Measurements from ENCODE around the gene ARHGAP15. TPM values are rescaled to one million over a fixed set of nuclear protein-coding genes. Genes with fewer than 3 reads are reported as not detected.

The ARHGAP15 gene
- total RNA-seq, 1 donor from 2014 or later: 56.2 TPM

- H3K27me3 Mint-ChIP-seq: no peaks in the 10 kb centered on the region
- no peak for DNase-seq
- H3K27ac Mint-ChIP-seq: no peak overlapping the region
- H3K4me1 Mint-ChIP-seq: peaks cover 15% of the 10 kb centered on the region
- peaks cover 43% of the 10 kb centered on the region for H3K36me3 Mint-ChIP-seq (ENCODE audit: low read depth)
- H3K4me3 Mint-ChIP-seq: no peak overlapping the region
- peaks cover 8% of the 10 kb centered on the region for H3K9me3 Mint-ChIP-seq
- intact Hi-C loops (cut with micrococcal nuclease): no loop called here
Measured at GRCh38 chr2:143615562-143615961, 486.3 kb downstream of the ARHGAP15 start.

DNA sequence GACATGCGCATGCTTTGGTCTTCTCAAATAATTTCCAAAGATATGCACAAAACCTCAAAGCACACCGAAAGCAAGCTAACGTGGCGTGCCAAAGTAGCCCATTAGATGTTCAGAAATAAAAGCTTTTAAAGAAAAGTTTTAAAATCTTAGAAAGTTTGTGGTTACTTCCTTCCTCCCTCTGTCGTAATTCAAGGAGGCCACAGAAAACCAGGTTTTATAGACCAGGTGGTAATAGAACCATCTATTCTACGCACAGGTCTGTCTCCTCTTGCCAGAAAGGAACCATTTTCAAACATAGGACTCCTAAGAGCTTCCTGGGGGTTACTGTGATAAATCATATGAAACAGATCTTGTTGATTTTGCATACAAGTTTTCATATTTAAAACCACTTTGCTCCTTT is 487.2 kb downstream of the ARHGAP15 start:
- Mint-ChIP-seq H3K4me3 (no peak overlapping the region), H3K4me1 (peaks cover 14% of the 10 kb centered on the region), H3K36me3 (ENCODE audit: low read depth) (peaks cover 40% of the 10 kb centered on the region), H3K27me3 (no peaks in the 10 kb centered on the region), H3K9me3 (peaks cover 4% of the 10 kb centered on the region), H3K27ac (no peak overlapping the region)
- DNase-seq: no peak
- intact Hi-C loops (cut with micrococcal nuclease): no loop called here

DNA sequence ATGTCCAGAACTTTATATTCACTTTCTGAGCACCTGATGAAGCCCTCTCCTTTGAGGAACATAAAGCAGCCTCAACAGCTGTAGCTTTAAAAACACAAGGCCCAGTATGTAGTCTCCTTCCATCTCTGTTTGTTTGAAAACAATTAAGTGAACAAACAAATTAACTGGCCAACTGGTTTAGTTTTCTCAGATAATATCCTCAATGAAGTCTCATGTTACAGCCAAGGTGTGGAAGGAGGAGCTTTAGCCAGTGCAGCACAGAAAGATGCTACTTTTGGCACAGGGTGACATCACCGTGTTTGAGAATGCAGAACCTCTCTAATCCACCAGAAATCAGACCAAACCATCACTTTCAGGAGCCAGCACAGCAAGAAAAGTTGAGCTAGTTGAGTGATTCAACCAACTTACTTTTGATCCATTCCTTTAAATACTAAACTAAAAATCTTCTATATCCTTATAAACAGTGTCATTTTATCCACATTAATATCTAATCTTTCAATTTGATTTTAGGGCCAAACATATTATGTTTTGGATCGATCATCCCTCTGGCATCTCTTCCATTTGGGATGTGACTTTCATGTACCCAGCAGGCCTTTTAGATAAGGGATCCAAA is 488.7 kb downstream of the ARHGAP15 start:
- no peak for DNase-seq
- no peaks in the 10 kb centered on the region for H3K27me3 Mint-ChIP-seq
- no peak overlapping the region for H3K4me3 Mint-ChIP-seq
- peaks cover 4% of the 10 kb centered on the region for H3K9me3 Mint-ChIP-seq
- H3K36me3 Mint-ChIP-seq (ENCODE audit: low read depth): peaks cover 36% of the 10 kb centered on the region
- peaks cover 12% of the 10 kb centered on the region for H3K4me1 Mint-ChIP-seq
- intact Hi-C loops (cut with micrococcal nuclease): no loop called here
- H3K27ac Mint-ChIP-seq: no peak overlapping the region

DNA sequence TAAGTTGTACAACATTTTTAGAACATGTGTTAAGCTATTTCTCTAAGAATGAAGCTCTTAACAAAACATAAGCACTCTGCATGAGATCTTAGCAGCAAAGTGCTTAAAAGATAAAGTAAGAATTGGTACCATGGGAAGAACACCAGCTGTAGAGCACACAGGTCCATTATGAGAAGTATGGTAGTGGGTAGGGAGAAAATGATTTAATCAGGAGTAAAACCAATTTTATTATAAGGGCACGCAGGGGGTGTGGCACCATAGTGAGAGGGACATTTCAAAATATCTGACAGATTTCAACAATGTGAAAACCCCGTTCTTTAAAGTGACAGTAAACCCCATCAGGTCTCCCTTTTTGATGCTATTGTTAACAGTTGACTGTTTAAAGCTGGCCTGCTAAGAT is 492.9 kb downstream of the ARHGAP15 start:
- Mint-ChIP-seq H3K27me3 (no peaks in the 10 kb centered on the region), H3K36me3 (ENCODE audit: low read depth) (peaks cover 55% of the 10 kb centered on the region), H3K4me1 (no peaks in the 10 kb centered on the region), H3K27ac (no peak overlapping the region), H3K4me3 (no peak overlapping the region), H3K9me3 (peaks cover 6% of the 10 kb centered on the region)
- no peak for DNase-seq
- intact Hi-C loops (cut with micrococcal nuclease): no loop called here

DNA sequence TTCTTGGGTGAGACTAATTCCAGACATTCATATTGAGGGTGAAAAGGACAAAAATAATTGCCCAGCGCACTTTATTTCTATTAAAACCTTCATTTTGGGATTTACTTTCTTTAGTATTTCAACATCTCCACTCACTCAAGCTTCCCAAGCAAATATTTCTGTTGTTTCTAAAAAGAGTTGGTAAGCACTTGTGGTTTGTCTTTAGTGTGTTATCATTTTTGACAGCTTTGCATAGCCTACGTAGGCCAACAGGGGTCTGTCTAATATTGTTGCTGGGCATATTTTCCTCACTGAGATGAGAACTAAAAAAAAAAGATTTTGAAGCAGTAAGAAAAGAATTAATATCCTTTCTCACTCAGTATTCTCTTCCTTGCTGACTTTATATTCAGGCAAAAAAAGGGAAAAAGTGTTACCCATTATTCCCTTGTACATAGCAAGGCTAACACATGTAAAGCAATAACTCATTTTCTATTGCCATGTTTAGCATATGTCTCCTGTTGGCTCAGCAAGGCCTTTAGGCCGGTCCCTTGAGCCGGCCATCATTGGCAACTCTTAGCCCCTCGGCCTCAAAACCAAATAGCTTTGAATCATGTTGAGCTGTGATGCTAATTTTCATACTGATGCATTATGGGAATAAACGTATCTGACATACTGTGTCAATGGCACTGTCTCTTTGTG is 494.2 kb downstream of the ARHGAP15 start:
- Mint-ChIP-seq H3K4me1 (no peaks in the 10 kb centered on the region), H3K9me3 (peaks cover 14% of the 10 kb centered on the region), H3K27ac (no peak overlapping the region), H3K36me3 (ENCODE audit: low read depth) (peaks cover 59% of the 10 kb centered on the region), H3K27me3 (no peaks in the 10 kb centered on the region), H3K4me3 (no peak overlapping the region)
- intact Hi-C loops (cut with micrococcal nuclease): no loop called here
- DNase-seq: no peak

DNA sequence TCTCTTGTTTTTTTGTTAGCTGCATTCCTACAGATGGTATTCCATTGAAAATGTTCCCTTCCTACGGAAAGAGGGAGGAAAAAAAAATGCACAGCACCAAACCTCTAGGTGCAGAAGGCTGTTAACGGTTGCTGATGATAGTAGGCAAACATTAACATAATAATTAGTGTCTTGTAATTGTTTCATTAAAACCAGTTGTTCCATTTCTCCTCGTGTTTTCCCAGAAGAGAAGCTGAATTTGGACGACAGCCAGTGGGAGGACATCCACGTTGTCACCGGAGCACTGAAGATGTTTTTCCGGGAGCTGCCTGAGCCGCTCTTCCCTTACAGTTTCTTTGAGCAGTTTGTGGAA is 494.7 kb downstream of the ARHGAP15 start:
- intact Hi-C loops (cut with micrococcal nuclease): no loop called here
- peaks cover 63% of the 10 kb centered on the region for H3K36me3 Mint-ChIP-seq (ENCODE audit: low read depth)
- no peak overlapping the region for H3K4me3 Mint-ChIP-seq
- no peak for DNase-seq
- H3K9me3 Mint-ChIP-seq: peaks cover 18% of the 10 kb centered on the region
- H3K27me3 Mint-ChIP-seq: no peaks in the 10 kb centered on the region
- no peaks in the 10 kb centered on the region for H3K4me1 Mint-ChIP-seq
- H3K27ac Mint-ChIP-seq: no peak overlapping the region

DNA sequence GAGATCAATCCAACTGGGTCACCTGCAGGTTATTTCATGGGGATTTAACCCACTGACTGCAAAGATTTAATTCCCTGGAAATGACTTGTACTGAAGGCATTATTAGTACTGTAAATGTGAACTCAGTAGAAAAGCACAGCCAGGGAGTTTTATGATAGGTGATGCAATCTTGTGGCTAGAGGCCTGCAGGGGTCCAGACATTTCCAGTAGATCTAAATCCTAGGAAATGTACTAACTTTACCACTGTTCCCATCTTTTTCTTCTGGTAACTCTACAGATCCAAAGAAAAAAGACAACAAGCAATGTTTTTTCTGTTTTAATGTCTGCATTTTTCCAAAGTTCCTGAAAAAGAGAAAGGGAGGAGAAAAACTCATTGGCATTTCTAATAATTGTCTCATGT is 500.1 kb downstream of the ARHGAP15 start:
- no peak overlapping the region for H3K27ac Mint-ChIP-seq
- no peaks in the 10 kb centered on the region for H3K27me3 Mint-ChIP-seq
- H3K4me1 Mint-ChIP-seq: peaks cover 11% of the 10 kb centered on the region
- H3K9me3 Mint-ChIP-seq: peaks cover 28% of the 10 kb centered on the region
- no peak overlapping the region for H3K4me3 Mint-ChIP-seq
- peaks cover 67% of the 10 kb centered on the region for H3K36me3 Mint-ChIP-seq (ENCODE audit: low read depth)
- DNase-seq: no peak
- intact Hi-C loops (cut with micrococcal nuclease): no loop called here

DNA sequence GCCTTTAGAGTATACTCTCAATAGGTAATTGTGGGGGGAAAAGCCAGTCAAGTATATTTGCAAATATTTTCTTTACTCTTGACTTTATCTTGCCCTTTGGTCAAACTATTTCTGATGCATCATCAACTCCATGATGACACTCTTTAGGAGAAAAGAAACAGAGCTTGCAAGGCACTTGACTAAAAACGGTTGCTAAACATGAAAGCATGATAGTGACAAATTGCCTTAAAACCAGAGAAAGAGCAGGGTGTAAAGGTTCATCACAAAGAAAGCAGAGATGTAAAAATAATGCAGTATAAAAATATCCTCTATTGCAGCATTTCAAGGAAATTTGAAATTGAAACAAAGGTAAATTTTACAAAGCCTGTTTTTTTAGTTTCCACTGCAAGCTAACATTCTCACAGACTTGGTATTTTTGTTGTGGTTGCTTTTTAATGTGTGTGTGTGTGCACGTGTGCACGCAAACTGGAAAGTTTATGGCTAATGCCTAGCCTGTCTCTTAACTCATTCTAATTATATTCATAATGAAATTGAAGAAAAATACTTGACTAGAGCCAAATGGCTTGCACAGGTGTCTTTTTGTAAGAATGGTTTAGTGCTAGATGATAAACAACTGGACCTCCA is 503.6 kb downstream of the ARHGAP15 start:
- Mint-ChIP-seq H3K4me1 (peaks cover 11% of the 10 kb centered on the region), H3K4me3 (no peak overlapping the region), H3K27me3 (no peaks in the 10 kb centered on the region), H3K27ac (no peak overlapping the region), H3K36me3 (ENCODE audit: low read depth) (peaks cover 62% of the 10 kb centered on the region), H3K9me3 (peaks cover 43% of the 10 kb centered on the region)
- intact Hi-C loops (cut with micrococcal nuclease): loop anchor here (5.0 kb wide), 1 partner anchor 99 kb away; no protein-coding TSS in a partner anchor
- DNase-seq: no peak

DNA sequence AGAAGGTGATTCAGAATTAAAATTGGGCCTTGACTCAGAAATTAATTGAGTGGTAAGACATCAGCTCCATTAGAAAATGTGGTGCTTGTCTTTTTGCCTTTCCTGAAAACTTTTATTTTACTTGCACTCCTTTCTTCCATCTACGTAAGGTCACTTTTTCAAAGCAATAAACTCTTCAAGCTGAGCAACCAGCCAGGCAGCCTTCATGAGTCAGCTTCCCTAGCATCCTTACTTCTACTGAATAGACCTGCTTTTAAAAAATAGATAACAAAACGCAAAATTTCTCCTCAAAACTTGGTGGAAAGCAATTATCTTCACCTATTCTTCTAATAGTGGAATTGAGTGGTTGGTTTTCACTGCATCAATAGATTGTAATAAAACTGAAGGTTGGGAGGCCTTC is 504.2 kb downstream of the ARHGAP15 start:
- no peak for DNase-seq
- Mint-ChIP-seq H3K4me3 (no peak overlapping the region), H3K27me3 (no peaks in the 10 kb centered on the region), H3K9me3 (peaks cover 37% of the 10 kb centered on the region), H3K36me3 (ENCODE audit: low read depth) (peaks cover 56% of the 10 kb centered on the region), H3K27ac (peak overlapping the region; percentile 13), H3K4me1 (peaks cover 11% of the 10 kb centered on the region)
- intact Hi-C loops (cut with micrococcal nuclease): loop anchor here (5.0 kb wide), 1 partner anchor 99 kb away; no protein-coding TSS in a partner anchor

- Mint-ChIP-seq H3K4me1 (peaks cover 11% of the 10 kb centered on the region), H3K36me3 (ENCODE audit: low read depth) (peaks cover 57% of the 10 kb centered on the region), H3K27ac (no peak overlapping the region), H3K4me3 (no peak overlapping the region), H3K9me3 (peaks cover 33% of the 10 kb centered on the region), H3K27me3 (no peaks in the 10 kb centered on the region)
- DNase-seq: no peak
- intact Hi-C loops (cut with micrococcal nuclease): no loop called here
Measured at GRCh38 chr2:143635302-143635701, 506.1 kb downstream of the ARHGAP15 start.

DNA sequence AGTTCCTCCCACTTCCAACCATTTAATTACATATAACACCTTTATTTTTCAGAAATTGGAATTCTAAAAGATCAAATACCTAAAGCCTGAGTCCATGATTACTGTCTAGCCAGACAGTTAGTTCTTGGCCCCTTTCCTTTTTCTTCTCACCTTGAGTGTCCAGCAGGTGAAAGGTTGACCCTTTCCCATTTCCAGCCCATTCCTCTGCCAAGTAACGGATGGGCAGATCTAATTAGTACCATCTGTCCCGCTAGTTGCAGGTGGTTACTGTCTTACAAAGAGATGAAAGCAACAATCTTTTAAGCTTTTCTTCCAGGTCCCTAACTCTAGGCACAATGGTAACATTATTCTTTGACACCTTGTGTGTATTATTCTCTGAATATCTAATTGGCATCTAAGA is 506.7 kb downstream of the ARHGAP15 start:
- H3K9me3 Mint-ChIP-seq: peaks cover 33% of the 10 kb centered on the region
- H3K27ac Mint-ChIP-seq: no peak overlapping the region
- H3K4me3 Mint-ChIP-seq: no peak overlapping the region
- peaks cover 11% of the 10 kb centered on the region for H3K4me1 Mint-ChIP-seq
- H3K27me3 Mint-ChIP-seq: no peaks in the 10 kb centered on the region
- intact Hi-C loops (cut with micrococcal nuclease): no loop called here
- DNase-seq: no peak
- peaks cover 56% of the 10 kb centered on the region for H3K36me3 Mint-ChIP-seq (ENCODE audit: low read depth)

DNA sequence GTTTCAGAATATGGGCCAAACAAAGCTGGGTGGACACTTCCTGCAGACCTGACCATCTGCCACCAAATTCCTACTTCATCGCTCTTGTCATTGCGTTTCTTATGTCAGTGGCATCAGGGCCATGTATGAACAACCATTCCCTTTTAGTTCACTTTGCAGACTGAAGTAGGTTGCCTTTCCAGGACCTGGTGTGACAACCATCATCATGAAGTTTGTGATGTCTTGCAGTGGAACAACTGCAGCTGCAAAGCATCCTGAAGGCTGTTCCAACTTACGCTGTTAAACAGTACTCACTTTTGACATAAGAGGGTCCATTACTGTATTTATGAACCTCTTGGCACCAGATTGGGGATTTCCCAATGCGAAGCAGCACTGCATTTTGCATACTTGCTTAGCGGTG is 511.6 kb downstream of the ARHGAP15 start:
- peaks cover 50% of the 10 kb centered on the region for H3K36me3 Mint-ChIP-seq (ENCODE audit: low read depth)
- no peak for DNase-seq

GRCh38 chr2:143645921-143646645 is 516.9 kb downstream of the ARHGAP15 start:
- H3K4me3 Mint-ChIP-seq: no peak overlapping the region
- intact Hi-C loops (cut with micrococcal nuclease): no loop called here
- H3K27me3 Mint-ChIP-seq: no peaks in the 10 kb centered on the region
- no peak for DNase-seq
- H3K4me1 Mint-ChIP-seq: peaks cover 3% of the 10 kb centered on the region
- H3K27ac Mint-ChIP-seq: no peak overlapping the region
- H3K36me3 Mint-ChIP-seq (ENCODE audit: low read depth): peaks cover 64% of the 10 kb centered on the region
- peaks cover 8% of the 10 kb centered on the region for H3K9me3 Mint-ChIP-seq

More for the DNA sequence above, 511.6 kb downstream of the ARHGAP15 start:
- Mint-ChIP-seq H3K4me1 (peaks cover 3% of the 10 kb centered on the region), H3K4me3 (no peak overlapping the region), H3K27ac (no peak overlapping the region), H3K27me3 (no peaks in the 10 kb centered on the region), H3K9me3 (peaks cover 17% of the 10 kb centered on the region)
- intact Hi-C loops (cut with micrococcal nuclease): no loop called here

DNA sequence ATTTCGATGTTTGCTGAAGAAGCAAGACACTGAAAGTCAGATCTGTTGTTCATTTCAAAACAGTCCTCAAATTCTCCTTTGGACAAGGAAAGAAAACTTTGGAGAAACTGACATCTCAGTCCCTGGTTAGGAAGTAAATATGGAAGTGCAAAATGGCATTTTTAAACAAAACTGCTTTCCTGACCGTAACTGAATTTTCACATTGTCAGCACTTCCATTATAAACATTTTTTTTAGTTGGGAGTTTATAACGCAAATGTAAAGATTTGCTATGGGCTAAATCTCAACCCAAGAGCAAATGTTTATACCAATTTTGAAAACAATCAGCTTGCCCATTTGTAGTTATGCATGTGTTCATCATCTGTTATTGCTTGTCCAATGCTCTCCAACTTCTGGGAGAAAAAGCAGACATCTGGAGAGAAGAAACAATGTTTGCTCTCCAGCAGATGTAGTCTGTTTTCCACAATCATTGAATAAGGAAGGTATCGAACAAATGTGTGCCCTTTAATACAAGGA is 520.1 kb downstream of the ARHGAP15 start:
- Mint-ChIP-seq H3K36me3 (ENCODE audit: low read depth) (peaks cover 64% of the 10 kb centered on the region), H3K4me1 (no peaks in the 10 kb centered on the region), H3K27ac (no peak overlapping the region), H3K27me3 (no peaks in the 10 kb centered on the region), H3K9me3 (peaks cover 8% of the 10 kb centered on the region), H3K4me3 (no peak overlapping the region)
- DNase-seq: no peak
- intact Hi-C loops (cut with micrococcal nuclease): no loop called here

Data from activated CD4-positive, alpha-beta T cell treated with anti-CD3 and anti-CD28 coated beads, Interleukin-2, amount 10 ng/mL, durations not matched to agents 24 days and 14 days (primary cell).